Measurements from ENCODE around the gene MMP26.

The MMP26 gene

DNA sequence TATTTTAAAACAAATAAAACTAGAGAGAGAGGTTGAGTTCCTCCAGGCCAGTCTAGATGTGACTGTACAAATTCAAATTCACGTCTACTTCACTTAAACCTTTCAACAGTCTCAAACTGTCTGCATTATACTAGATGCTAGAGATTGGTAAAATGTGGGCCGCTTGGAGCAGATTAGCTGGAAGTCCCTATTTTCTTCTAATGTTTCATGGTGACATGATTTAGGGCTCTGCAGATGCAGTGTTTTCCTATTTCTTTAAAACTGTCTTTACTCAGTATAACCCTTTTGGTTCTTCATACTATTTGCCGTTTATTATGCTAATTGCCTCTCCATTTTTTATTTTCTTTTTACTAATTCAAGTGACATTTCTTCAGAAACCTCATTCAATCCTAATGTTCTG lies 40.4 kb upstream of the MMP26 start:
- no peaks in the 10 kb centered on the region for H3K4me1 ChIP-seq (ENCODE audit: low read length)
- H3K36me3 ChIP-seq (replicated peaks; ENCODE audit: insufficient read depth, low read length): no peaks in the 10 kb centered on the region
- no peak overlapping the region for H3K4me3 ChIP-seq (ENCODE audit: low read length)
- no peak overlapping the region for H3K27ac ChIP-seq (ENCODE audit: low read length)
- no peak for TF ChIP-seq CTCF (IDR thresholded peaks at IDR 0.05; ENCODE audit: low read length)
- TF ChIP-seq EZH2phosphoT487 (IDR thresholded peaks at IDR 0.05; ENCODE audit: low read length): no peak
- TF ChIP-seq EZH2 (optimal IDR thresholded peaks at IDR 0.05; ENCODE audit: low read depth, low read length): no peak
- no peaks in the 10 kb centered on the region for H3K79me2 ChIP-seq (ENCODE audit: low read length)
- H3K9ac ChIP-seq (ENCODE audit: low read length): no peak overlapping the region
- no peaks in the 10 kb centered on the region for H3K9me2 ChIP-seq (replicated peaks; ENCODE audit: insufficient read depth, low read length)
- H3K4me2 ChIP-seq (ENCODE audit: low read depth, low read length): no peak overlapping the region
- no peaks in the 10 kb centered on the region for H3K27me3 ChIP-seq (replicated peaks; ENCODE audit: insufficient read depth, low read length)
- no peaks in the 10 kb centered on the region for H4K20me1 ChIP-seq (ENCODE audit: insufficient read depth, low read length)
- DNase-seq: no peak
- H3F3A ChIP-seq (ENCODE audit: insufficient read depth, low read length): no peaks in the 10 kb centered on the region
- no peak overlapping the region for H2AFZ ChIP-seq (ENCODE audit: low read length)
- H3K9me3 ChIP-seq (replicated peaks; ENCODE audit: insufficient read depth, low read length): no peaks in the 10 kb centered on the region

- no peaks in the 10 kb centered on the region for H3K9me2 ChIP-seq (replicated peaks; ENCODE audit: insufficient read depth, low read length)
- no peak overlapping the region for H3K27ac ChIP-seq (ENCODE audit: low read length)
- no peak overlapping the region for H3K4me3 ChIP-seq (ENCODE audit: low read length)
- no peaks in the 10 kb centered on the region for H3K27me3 ChIP-seq (replicated peaks; ENCODE audit: insufficient read depth, low read length)
- no peak for DNase-seq
- H3K79me2 ChIP-seq (ENCODE audit: low read length): no peaks in the 10 kb centered on the region
- H3K4me2 ChIP-seq (ENCODE audit: low read depth, low read length): no peak overlapping the region
- H2AFZ ChIP-seq (ENCODE audit: low read length): no peak overlapping the region
- no peaks in the 10 kb centered on the region for H3K9me3 ChIP-seq (replicated peaks; ENCODE audit: insufficient read depth, low read length)
- H4K20me1 ChIP-seq (ENCODE audit: insufficient read depth, low read length): no peaks in the 10 kb centered on the region
- no peak for TF ChIP-seq EZH2 (optimal IDR thresholded peaks at IDR 0.05; ENCODE audit: low read depth, low read length)
- TF ChIP-seq CTCF (IDR thresholded peaks at IDR 0.05; ENCODE audit: low read length): no peak
- TF ChIP-seq EZH2phosphoT487 (IDR thresholded peaks at IDR 0.05; ENCODE audit: low read length): no peak
- no peaks in the 10 kb centered on the region for H3K36me3 ChIP-seq (replicated peaks; ENCODE audit: insufficient read depth, low read length)
- no peaks in the 10 kb centered on the region for H3K4me1 ChIP-seq (ENCODE audit: low read length)
- no peak overlapping the region for H3K9ac ChIP-seq (ENCODE audit: low read length)
- H3F3A ChIP-seq (ENCODE audit: insufficient read depth, low read length): no peaks in the 10 kb centered on the region
These were observed 39.8 kb upstream of the MMP26 start for GRCh38 chr11:4664786-4665185.

GRCh38 chr11:4665424-4665823 lies 39.2 kb upstream of the MMP26 start:
- H2AFZ ChIP-seq (ENCODE audit: low read length): no peak overlapping the region
- H3K27me3 ChIP-seq (replicated peaks; ENCODE audit: insufficient read depth, low read length): no peaks in the 10 kb centered on the region

More at GRCh38 chr11:4665424-4665823, 39.2 kb upstream of the MMP26 start:
- Histone ChIP-seq H3K9me3 (replicated peaks; ENCODE audit: insufficient read depth, low read length) (no peaks in the 10 kb centered on the region), H3K36me3 (replicated peaks; ENCODE audit: insufficient read depth, low read length) (no peaks in the 10 kb centered on the region), H3K4me1 (ENCODE audit: low read length) (no peaks in the 10 kb centered on the region), H3K9me2 (replicated peaks; ENCODE audit: insufficient read depth, low read length) (no peaks in the 10 kb centered on the region), H3K79me2 (ENCODE audit: low read length) (no peaks in the 10 kb centered on the region), H4K20me1 (ENCODE audit: insufficient read depth, low read length) (no peaks in the 10 kb centered on the region), H3K4me3 (ENCODE audit: low read length) (no peak overlapping the region), H3K4me2 (ENCODE audit: low read depth, low read length) (no peak overlapping the region), H3K27ac (ENCODE audit: low read length) (no peak overlapping the region), H3K9ac (ENCODE audit: low read length) (no peak overlapping the region), H3F3A (ENCODE audit: insufficient read depth, low read length) (no peaks in the 10 kb centered on the region)
- TF ChIP-seq CTCF (IDR thresholded peaks at IDR 0.05; ENCODE audit: low read length): no peak
- no peak for TF ChIP-seq EZH2 (optimal IDR thresholded peaks at IDR 0.05; ENCODE audit: low read depth, low read length)
- TF ChIP-seq EZH2phosphoT487 (IDR thresholded peaks at IDR 0.05; ENCODE audit: low read length): no peak
- no peak for DNase-seq

Measured in MM.1S (cell line).